Hindlimb muscle (tissue), 1 donor: ENCODE measurements around the gene BRD8. TPM values are rescaled to one million over a fixed set of nuclear protein-coding genes. Genes with fewer than 3 reads are reported as not detected.
A peak's percentile ranks its signal among the peaks of the same experiment; 100 is the strongest.
"Not testable (repeated sequence)": the region's sequence is repeated elsewhere in the genome, so short reads cannot be mapped to it uniquely, and the experiment has no call there.

Experiments
- DNase-seq: peaks from one replicate; pipeline ENCODE4 v3.0.0-alpha.2; 2013
- polyA plus RNA-seq: library from polyadenylated mRNA; unstranded; fragments of 120-200 nt; gene quantifications from one replicate; pipeline ENCODE4 v1.2.1, GENCODE V29; 2013; ENCODE audit not compliant: insufficient read length

Gene BRD8
- polyA plus RNA-seq, 1 donor, result 54.7 TPM

DNA sequence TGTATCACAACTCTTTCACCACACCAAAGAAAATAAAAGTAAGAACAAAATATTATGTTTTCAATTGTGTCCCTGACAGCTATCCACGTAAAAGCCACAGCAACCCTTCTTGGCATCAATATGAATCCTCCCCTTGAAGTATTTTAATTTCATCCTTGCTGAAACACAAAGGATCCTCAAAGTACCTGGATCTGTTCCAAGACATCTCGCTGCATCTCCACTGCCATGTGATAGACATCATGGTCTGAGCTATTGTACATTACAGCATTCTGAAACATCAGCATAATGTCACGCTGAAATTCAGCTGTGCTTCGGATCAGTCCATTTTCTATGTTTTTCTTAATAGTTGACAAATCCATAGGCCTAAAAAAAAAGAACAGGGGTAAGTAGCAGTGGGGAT is 17.7 kb downstream of the BRD8 start:
- no peak for DNase-seq

DNA sequence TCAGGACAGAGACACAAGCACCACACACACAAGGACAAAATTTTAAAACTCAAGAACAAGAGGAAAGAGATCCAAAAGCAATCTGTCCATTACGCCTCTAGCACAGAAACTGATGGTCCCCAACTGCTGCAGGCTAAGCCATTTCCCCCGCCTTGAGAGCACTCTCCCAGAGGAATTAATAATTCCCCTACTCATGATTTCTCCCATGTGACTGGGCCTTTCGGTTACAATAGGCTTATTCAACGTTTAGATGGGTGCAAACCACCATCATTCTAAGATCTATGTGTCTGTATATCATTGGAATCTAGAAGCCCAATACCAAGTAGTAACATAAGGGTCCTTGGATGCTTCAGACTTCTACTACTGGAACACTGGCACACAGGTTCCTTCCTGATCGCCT is 18.8 kb downstream of the BRD8 start:
- DNase-seq, result no peak

DNA sequence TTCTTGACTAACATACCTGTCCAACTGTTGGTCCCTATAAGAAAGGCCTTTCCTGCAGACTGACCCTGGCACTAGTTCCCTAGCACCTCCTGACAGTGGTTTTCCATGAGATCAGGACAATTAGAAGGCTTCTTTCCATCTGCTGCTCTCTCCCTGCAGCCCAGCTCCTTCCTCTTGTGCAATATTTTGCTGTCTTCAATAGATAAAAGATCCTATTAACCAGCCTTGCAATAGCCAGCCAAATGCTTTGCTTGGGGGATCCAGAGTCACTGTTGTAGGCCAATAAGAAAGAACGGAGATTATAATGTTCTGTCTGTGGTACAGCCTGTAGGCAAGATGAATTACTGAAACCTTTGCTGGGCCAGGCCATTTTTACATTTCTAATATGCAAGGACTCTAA is 20.8 kb downstream of the BRD8 start:
- DNase-seq, result no peak

DNA sequence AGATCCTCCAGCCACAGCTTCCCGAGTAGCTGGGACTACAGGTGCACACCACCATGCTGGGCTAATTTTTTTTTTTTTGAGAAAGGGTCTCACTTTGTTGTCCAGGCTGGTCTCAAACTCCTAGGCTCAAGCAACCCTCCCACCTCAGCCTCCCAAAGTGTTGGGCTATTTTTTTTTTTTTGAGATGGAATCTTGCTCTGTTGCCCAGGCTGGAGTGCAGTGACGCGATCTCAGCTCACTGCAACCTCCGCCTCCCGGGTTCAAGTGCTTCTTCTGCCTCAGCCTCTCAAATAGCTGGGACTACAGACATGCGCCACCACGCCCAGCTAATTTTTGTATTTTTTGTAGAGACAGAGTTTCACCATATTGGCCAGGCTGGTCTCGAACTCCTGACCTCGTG is 22.5 kb downstream of the BRD8 start:
- not testable (repeated sequence) for DNase-seq

DNA sequence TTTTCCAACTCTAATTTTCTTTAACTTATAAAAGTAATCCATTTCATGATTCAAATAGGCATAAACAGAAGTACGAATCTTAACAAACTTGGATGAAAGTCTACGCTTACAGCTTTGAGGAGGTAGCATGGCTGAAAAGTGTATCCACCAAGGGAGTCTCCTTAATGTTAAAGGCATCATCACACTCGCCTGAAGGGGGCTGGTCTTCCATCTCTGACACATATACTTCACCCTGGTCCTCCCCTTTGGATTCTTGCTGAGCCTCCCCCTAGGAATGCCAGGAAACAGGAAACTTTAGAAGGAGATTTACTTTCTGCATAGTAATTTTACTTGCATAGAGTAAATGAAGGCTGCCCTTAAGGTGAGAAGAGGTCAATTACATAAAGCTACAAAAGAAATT is 28.9 kb downstream of the BRD8 start:
- no peak for DNase-seq

DNA sequence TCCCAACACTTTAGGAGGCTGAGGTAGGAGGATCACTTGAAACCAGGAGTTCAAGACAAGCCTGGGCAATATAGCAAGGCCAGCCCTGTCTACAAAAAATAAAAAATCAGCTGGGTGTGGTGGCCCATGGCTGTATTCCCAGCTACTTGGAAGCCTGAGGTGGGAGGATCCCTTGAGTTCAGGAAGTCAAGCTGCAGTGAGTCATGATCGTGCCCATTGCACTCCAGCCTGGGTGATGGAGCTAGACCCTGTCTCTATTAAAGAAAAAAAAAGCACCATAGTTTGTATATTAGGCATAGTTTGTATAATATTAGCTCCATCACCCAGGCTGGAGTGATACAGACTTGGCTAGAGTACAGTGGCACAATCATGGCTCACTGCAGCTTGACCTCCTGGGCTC is 29.6 kb downstream of the BRD8 start:
- no peak for DNase-seq

DNA sequence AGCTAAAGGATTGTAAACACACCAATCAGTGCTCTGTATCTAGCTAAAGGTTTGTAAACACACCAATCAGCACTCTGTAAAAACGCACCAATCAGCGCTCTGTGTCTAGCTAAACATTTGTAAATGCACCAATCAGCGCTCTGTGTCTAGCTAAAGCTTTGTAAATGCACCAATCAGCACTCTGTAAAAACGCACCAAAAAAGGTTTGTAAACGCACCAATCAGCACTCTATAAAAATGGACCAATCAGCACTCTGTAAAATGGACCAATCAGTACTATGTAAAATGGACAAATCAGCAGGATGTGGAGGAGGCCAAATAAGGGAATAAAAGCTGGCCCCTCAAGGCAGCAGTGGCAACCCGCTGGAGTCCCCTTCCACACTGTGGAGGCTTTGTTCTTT is 34.9 kb downstream of the BRD8 start:
- DNase-seq, result not testable (repeated sequence)

DNA sequence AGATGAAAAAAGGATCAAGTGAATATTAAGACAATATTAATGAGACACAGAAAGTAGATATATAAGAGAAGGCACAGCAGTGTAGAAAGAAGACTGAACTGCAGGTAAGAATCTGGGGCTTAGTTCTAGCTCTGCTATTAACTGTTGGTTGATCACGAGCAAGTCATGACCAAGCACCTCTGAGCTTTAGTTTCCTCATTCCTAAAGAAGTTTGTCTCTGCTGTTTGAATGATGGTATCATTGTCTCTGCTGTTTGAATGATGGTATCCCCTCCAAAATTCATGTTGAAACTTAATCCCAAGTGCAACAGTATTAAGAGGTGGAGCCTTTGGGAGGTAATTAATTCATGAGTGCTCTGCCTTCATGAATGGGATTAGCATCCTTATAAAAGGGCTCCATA is 36.7 kb downstream of the BRD8 start:
- DNase-seq, result no peak

DNA sequence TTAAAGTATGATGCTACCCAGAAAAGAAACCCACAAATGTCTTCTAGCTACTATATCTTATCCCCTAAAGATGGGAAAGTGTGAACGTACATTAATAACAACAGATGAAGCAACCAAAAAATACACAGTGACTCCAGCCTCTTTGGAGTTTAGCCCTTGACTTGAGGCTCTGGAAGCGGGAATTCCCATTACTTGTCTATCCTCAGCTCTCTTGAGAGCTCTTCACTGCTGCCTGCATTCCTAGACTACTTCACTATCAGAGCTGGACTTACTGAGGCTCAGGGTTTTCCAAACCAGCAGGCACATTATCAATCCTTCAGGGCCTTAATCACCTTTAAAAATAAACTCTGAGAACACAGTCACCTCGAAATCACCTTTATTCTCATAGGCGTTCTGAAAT is 38.2 kb downstream of the BRD8 start:
- DNase-seq, result no peak

DNA sequence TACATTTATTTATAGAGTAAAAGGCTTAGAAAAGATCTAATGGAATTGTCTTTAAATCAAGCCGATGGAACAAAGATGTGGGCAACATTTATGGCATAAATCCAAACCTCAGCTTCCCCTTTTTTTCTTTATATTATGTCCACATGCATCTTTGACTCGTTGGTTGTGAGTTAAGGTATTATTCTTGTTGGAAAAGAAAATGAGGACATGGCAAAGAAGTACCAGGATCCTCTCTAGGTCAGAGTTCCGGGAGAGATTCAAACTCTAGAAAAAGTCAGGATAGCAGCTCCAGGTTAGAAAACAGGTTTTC is 38.7 kb downstream of the BRD8 start:
- DNase-seq, result no peak

DNA sequence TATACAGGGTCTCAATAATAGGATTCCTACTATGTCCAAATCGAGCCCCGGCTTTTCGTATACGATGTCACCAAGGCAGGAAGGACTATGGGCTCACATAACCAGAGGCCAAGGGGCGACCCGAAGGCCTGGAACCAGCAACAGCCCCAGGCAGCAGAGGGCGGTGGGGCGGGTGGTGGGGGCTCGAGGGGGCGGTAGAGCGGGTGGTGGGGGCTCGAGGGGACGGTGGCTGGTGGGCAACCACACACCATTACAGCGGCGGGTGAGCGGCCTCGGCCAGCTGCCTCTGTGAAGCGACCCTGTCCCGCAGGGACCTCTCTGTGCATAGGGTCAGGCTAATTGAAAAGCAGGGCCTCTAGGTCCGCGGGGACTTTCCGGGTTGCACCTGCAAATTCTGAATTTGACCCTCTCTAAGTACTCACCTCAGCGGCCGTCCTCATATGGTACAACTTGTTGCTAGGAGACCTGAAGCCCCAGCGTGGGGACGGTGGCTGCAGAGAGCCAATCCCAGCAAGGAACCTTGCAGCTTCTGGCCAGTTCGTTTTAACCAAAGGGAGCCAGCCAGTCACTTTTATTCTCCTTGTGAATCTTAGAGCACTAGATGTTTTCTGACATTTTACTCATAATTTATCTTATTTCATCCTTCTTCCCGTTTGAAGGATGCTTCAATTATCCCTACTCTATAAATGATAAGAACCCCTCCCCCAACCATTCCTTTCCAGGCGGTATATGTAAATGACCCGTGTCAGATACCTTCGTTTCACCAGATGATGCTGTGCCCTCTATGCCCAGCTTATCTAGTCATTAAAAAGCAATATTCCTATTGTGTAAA is 39.3 kb downstream of the BRD8 start, which contains the start of gene NME5:
Gene NME5 (minus strand): TSS at position 480 of the 832 bp plus-strand sequence. CDS start 648 bp downstream, outside the sequence.
- peak; percentile 49 for DNase-seq

DNA sequence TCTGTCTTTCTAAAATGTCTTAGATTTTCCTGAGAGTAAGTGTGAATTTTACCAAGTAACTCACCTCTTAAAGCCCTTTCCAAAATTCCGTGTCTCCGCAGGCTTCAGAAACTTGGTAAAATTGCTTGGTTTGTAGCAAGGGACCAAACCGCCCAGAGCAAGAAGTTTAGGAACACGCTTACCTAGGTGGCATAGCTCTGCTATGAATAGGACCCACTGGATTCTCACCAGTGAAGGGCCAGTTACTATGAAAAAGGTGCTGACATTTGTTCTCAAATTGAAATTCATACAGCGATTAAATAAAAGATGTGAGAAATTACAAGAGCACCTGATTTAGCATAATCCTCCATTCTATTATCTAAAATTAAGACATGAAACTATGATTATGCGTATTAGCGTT is 45.9 kb downstream of the BRD8 start:
- no peak for DNase-seq

DNA sequence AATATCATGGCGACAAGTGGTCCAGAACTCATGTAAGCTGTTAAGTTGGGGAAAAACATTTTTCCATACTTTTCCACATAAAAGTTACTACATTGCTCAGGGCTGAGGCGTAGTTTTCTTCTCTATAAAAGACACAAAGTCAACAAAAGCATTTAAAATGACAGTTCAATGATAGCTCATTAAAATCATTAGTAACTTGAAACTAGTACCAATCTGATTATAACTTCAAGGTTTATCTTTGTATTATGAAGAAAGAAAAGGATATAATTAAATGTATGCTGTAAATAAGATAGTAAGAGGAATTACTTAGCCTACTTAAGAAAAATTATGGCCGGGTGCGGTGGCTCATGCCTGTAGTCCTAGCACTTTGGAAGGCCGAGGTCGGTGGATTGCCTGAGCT is 49.1 kb downstream of the BRD8 start:
- DNase-seq, result no peak

DNA sequence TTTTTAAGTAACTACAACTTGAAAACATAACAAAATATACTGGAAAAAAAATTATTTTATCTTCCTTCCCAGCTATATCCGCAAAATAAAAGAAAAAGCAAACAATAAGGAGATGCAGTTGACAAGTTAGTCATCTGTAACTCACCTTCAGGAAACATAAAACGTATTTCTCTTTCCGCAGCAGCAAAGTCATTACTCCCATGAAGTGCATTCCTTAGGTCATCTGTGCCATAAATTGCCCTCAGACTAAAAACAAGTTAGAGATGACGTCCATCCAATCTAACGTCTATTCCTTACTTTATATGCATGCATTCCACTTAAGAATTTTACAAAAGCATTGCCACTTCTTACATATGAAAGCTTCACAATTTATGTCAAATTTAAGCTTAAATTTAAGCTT is 50.1 kb downstream of the BRD8 start:
- no peak for DNase-seq

DNA sequence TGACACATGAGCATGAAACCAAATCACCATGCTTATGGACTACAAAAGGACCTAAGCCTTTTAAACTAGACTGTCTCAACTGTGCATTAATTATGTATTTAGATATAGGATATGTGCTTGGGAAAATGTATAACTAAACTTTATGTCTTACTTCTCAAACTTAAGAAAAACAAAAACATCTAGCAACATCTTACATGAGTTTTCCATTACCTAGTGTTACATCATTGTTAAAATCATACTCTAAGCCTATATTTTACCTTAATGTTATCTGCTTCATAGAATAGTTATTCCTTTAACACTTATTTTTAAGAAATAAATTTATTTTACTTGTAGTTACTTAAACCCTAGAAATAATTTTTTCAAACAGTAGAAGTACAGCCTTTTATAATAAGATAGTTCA is 63.2 kb downstream of the BRD8 start:
- DNase-seq, result no peak

DNA sequence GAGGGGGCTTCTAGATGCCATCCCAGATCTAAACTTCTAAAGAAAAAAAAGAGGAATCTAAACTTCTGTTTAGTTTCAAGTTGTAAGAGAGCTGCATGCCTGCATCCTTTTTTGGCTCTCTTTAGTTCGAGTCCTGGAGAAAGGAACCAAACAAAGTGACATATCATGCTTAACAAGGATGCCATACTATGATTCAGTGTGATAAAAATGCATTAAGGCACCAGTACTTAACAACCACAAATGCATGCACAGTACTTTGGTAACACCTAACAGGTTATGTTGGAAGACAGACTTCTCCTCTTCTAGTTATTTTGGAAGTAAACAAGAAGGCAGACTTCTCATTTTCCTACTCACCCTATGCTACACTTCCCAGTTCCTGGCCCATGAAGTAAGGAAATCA is 66.5 kb downstream of the BRD8 start:
- DNase-seq, result no peak

DNA sequence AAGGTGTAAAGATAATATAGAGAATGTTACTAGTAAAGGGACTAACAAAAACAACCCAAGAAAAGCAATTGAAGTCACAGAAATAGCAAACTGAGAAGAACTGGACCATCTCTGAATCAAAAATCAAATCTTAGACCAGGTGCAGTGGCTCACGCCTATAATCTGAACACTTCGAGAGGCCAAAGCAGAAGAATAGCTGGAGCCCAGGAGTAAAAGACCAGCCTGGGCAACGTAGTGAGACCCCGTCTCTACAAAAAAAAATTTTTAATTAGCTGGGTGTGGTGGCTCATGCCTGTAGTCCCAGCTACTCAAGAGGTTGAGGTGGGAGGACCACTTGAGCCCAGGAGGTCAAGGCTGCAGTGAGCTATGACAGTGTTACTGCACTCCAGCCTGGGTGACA is 67.2 kb downstream of the BRD8 start:
- no peak for DNase-seq

DNA sequence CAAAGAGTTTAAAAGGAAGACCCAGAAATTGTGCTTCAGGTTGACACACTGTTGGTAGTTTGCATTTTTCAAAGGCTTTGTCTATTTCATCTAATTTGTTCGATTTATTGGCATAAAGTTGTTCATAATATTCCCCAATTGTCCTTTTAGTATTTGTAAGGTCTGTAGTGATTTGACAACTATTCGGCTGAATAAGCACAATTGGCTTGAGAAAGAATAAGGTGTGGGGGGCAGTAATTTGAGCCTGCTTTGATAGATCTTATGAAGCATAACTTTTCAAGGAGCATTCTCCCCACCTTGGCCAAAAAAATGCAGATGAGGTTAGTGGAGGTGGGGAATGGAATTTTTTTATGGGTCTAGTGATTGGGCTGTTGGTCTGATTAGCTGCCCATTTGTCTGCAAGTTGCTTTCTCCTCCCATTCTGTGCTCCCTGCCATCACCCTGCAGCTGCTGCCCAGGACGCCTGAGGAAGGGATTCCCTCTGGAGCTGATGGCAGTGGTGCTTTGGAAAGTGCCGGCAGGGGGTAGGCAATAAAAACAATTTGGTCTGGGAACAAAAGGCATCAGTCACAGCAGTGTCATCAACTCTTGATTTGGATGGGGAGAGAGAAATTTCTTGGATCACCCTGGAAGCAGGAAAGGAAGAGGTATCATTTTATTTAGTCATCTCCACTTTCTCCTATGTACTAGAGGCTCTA is 68.0 kb downstream of the BRD8 start:
- DNase-seq, result no peak

DNA sequence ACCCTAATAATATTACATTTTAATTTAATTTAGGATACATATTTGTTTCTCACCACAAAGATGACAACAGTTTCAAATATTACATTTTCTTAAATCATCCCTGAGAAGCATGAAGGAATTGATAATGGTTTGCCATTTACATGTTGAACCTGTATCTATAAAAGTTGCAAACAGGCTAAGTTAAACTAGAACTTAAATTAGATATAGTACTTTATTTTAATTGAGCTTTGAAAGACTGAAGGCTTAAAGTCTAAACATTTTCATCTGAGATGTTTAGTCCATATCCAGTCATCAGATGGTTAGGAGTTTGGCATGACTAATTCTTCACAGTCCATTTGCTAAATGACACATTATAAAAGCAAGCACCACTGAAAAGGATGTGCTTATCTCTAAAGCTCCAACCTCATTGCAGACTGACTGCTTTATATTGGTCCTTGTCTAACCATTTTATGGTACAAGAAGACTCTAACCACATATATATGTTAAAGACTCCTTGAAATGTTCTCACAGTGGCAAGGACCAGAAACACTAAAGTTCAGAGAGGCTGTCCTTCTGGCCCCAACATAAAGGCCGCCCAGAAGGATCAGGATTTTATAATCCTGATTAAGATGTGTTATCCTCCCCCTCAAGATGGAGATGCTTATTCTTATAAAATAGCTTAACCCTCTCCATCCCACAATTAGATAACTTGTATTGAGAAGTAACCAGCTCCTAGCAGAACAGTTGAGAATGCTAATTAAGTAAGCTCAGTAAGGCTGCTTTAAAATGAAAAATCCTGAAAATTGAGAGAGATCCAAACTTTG is 68.8 kb downstream of the BRD8 start:
- no peak for DNase-seq

DNA sequence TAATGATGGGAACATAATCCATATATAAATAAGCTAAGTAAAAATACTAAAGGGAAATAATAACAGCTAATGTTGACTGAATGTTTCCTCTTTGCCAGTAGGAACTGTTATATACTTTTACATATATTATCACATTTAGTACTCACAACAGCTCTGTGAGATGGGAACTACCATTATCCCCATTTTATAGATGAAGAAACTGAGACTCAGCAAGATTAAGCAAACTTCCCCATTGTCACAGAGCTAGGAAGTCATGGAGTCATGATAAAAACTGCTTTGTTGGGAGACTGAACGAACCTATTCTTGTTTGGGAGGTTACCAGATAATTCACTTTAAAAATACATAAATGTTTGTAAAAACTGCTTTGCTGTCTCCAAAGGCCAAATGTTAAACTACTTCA is 71.2 kb downstream of the BRD8 start:
- DNase-seq, result no peak

DNA sequence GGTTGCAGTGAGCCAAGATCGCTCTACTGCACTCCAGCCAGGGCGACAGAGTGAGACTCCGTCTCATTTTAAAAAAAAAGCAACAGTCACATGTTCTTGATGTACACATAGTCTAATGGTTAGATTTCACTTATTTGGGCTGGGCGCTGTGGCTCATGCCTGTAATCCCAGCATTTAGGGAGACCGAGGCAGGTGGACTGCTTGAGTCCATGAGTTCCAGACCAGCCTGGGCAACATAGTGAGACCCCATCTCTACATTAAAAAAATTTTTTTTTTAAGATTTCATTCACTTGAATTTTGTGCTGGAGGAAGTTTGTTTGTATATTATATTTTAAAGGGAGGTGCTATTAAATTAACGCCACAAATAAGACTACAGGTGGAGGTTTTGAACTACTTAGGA is 72.7 kb downstream of the BRD8 start:
- DNase-seq, result no peak

DNA sequence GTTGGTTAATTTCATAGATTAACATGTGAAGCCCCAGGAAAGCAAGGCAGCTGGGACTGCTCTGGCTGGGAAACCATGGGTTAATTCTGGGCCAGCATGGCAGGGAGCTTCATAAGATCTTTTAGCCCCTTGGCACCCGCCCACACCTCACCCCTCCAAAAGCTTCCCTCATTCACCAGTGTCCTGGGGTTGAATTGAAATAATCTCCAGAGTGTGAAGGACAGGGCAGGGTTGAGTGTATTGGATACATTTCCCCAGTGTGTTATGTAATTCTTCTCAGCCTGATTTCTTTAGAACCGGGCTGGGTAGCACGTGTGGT is 75.2 kb downstream of the BRD8 start:
- DNase-seq, result no peak

DNA sequence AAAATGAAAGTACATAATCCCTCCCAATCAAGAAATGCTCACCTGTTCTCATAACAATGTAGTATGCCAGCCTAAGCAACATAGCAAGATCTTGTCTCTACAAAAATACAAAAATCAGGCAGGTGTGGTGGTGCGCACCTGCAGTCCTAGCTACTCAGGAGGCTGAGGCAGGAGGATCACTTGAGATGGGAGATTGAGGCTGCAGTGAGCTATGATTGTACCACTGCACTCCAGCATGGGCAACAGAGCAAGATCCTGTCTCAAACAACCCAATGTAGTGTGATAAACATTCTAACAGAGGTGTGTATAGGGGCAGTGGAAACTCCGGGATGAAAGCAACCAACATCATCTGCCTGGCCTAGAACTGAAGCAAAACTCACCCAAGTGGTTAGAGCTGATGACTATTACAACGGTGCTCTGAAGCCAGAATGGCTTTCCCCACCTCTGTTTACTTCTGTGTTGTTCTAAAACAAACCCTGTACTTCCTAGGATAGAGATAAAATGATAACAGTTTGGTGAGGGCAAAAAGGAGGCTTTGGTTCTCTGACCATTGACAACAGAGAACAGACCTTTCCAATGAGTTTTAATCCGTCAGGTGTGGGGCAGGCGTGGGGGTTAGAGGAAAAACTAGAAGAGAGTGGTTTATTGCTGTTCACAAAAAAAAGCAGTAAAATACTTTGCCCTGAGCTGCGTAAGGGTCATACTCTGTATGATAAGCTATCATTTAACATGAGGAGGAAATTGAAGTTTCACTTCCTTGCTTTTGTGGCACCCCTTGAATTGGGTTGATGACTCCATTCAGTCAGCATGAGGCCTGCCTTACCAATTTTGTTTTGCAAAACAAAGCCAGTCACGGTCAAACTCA is 75.7 kb downstream of the BRD8 start:
- DNase-seq, result no peak
